HepG2 (cell line): ENCODE data around the gene FCMR. TPM values are rescaled to one million over a fixed set of nuclear protein-coding genes. Genes with fewer than 3 reads are reported as not detected.

Experiments
- ATAC-seq: fragments of 200-7000 bp; cut with Tn5 transposase; 3 replicates; pipeline ENCODE4 v1.9.1; 2020; ENCODE audit warnings: mild to moderate bottlenecking, moderate library complexity
- BruUV-seq: library from RNA; stranded (reverse); fragments of 400-500 nt; replicated peaks from 2 replicates; lab custom pipeline; 2021; lab: Mats Ljungman, UMichigan
- CTCF ChIA-PET: fragments of 300-600 bp; formaldehyde crosslinking; extraction: SDS; loops from one replicate; lab custom pipeline; 2021; ENCODE audit warnings: low total read pairs, inconsistent platforms, low intra/inter-chr PET ratio; lab: Yijun Ruan, JAX
- POLR2A ChIA-PET: fragments of 350-600 bp; sonication (Branson Sonifier 250); formaldehyde crosslinking; loops from one replicate; lab custom pipeline; 2020; ENCODE audit warnings: antibody characterized with exemption, inconsistent platforms; lab: Yijun Ruan, JAX
- DNase-seq: peaks from one replicate; pipeline ENCODE4 v3.0.0-alpha.2; 2015; ENCODE audit warnings: low spot score
- FAIRE-seq: peaks from 3 replicates; lab custom pipeline; 2011; peaks lifted over from hg19 to GRCh38; lab: Jason Lieb, UNC
- H2AFZ ChIP-seq: one replicate; pipeline ENCODE4 v1.6.1; 2011; ENCODE audit warnings: low read length, inconsistent platforms
- H3K27ac ChIP-seq: fragments of 300-600 bp; 3 replicates; pipeline ENCODE4 v1.8.0; 2011; ENCODE audit warnings: mixed run types, mild to moderate bottlenecking, mixed read lengths, low read length, inconsistent platforms; ENCODE audit not compliant: insufficient read depth; ENCODE audit errors: extremely low read length
- H3K27me3 ChIP-seq, 2 experiments: fragments of 200-600 bp in 1 of 2; 2 replicates in 1 of 2; 3 replicates in 1 of 2; pipeline versions ENCODE4 v1.6.0 to v1.8.0; 2011; ENCODE audit warnings: low read length in 2 of 2, mild to moderate bottlenecking in 2 of 2, moderate library complexity in 2 of 2, inconsistent platforms in 1 of 2; ENCODE audit not compliant: insufficient read depth in 2 of 2, control insufficient read depth in 1 of 2
- H3K36me3 ChIP-seq, 2 experiments: fragments of 200-600 bp in 1 of 2; replicated peaks in 1 of 2; 2 replicates in 1 of 2; 3 replicates in 1 of 2; pipeline versions ENCODE4 v1.5.1 to v1.8.0; 2011; ENCODE audit warnings: low read length in 2 of 2, inconsistent platforms in 1 of 2; ENCODE audit not compliant: insufficient read depth in 2 of 2, control insufficient read depth in 1 of 2
- H3K4me1 ChIP-seq: 2 replicates; pipeline ENCODE4 v1.5.1; 2012; ENCODE audit warnings: low read length, inconsistent platforms; ENCODE audit not compliant: insufficient read depth
- H3K4me2 ChIP-seq: 2 replicates; pipeline ENCODE4 v1.6.0; 2011; ENCODE audit warnings: low read depth, low read length, inconsistent platforms
- H3K4me3 ChIP-seq, 3 experiments: fragments of 200-600 bp in 1 of 3; sonication (generic), shearing (Covaris generic) in 1 of 3; replicated peaks in 1 of 3; 2 replicates each; pipeline ENCODE4 v1.5.1; 2011 to 2016; ENCODE audit warnings: low read length in 3 of 3, inconsistent platforms in 2 of 3, low read depth in 2 of 3, mild to moderate bottlenecking in 2 of 3, control low read depth in 1 of 3, mixed read lengths in 1 of 3; ENCODE audit not compliant: insufficient read depth in 1 of 3
- H3K79me2 ChIP-seq: one replicate; pipeline ENCODE4 v1.6.1; 2011; ENCODE audit warnings: low read length, inconsistent platforms; ENCODE audit not compliant: insufficient read depth
- H3K9ac ChIP-seq: 2 replicates; pipeline ENCODE4 v1.6.0; 2011; ENCODE audit warnings: mild to moderate bottlenecking, low read depth, low read length, inconsistent platforms; ENCODE audit not compliant: insufficient read depth
- H3K9me3 ChIP-seq: 2 replicates; pipeline ENCODE4 v1.5.1; 2012; ENCODE audit warnings: mild to moderate bottlenecking, low read length
- H4K20me1 ChIP-seq: 2 replicates; pipeline ENCODE4 v1.6.0; 2011; ENCODE audit warnings: inconsistent platforms, mild to moderate bottlenecking, low read length, moderate library complexity; ENCODE audit not compliant: insufficient read depth
- ATF7 ChIP-seq, 2 experiments: fragments of 450-650 bp in 1 of 2; sonication (generic) in 1 of 2; formaldehyde crosslinking in 1 of 2; IDR thresholded peaks; 2 replicates each; pipeline versions ENCODE4 v1.4.0 to v1.6.1; 2016 to 2020; ENCODE audit warnings: antibody characterized with exemption in 1 of 2, mild to moderate bottlenecking in 1 of 2, missing genetic modification reagents in 1 of 2
- FOXJ3 ChIP-seq: sonication (generic); formaldehyde crosslinking; IDR thresholded peaks from 2 replicates; pipeline ENCODE4 v1.4.0; 2020; ENCODE audit warnings: missing genetic modification reagents, mild to moderate bottlenecking, borderline replicate concordance
- KDM6A ChIP-seq: IDR thresholded peaks from 2 replicates; pipeline ENCODE4 v1.6.1; 2016; ENCODE audit warnings: low read depth
- NONO ChIP-seq, 2 experiments: fragments of 450-650 bp in 1 of 2; sonication (generic) in 1 of 2; formaldehyde crosslinking in 1 of 2; IDR thresholded peaks in 1 of 2; conservative IDR thresholded peaks in 1 of 2; 2 replicates each; pipeline versions ENCODE4 v1.6.1 to v1.8.0; 2017 to 2022; ENCODE audit warnings: mild to moderate bottlenecking in 1 of 2, missing genetic modification reagents in 1 of 2, moderate library complexity in 1 of 2
- PAWR ChIP-seq: sonication (generic); formaldehyde crosslinking; IDR thresholded peaks from 2 replicates; pipeline ENCODE4 v1.4.0; 2020; ENCODE audit warnings: missing genetic modification reagents, mild to moderate bottlenecking, borderline replicate concordance
- PAX8 ChIP-seq: sonication (generic); formaldehyde crosslinking; IDR thresholded peaks from 2 replicates; pipeline ENCODE4 v1.8.0; 2022; ENCODE audit warnings: mild to moderate bottlenecking, missing genetic modification reagents, borderline replicate concordance
- SAFB2 ChIP-seq: sonication (generic); formaldehyde crosslinking; IDR thresholded peaks from 2 replicates; pipeline ENCODE4 v1.5.1; 2020; ENCODE audit warnings: missing genetic modification reagents, low read depth, mild to moderate bottlenecking, borderline replicate concordance
- SKI ChIP-seq: fragments of 450-650 bp; IDR thresholded peaks from one replicate; pipeline ENCODE4 v1.6.1; 2018; ENCODE audit warnings: mild to moderate bottlenecking; ENCODE audit not compliant: partially characterized antibody
- TARDBP ChIP-seq: sonication (generic); formaldehyde crosslinking; IDR thresholded peaks from 2 replicates; pipeline ENCODE4 v1.8.0; 2022; ENCODE audit warnings: mild to moderate bottlenecking, missing genetic modification reagents
- TBP ChIP-seq: sonication (generic); formaldehyde crosslinking; IDR thresholded peaks from 2 replicates; pipeline ENCODE4 v1.5.0; 2020; ENCODE audit warnings: missing genetic modification reagents
- ZNF205 ChIP-seq: IDR thresholded peaks from 2 replicates; pipeline ENCODE4 v1.6.1; 2018; ENCODE audit warnings: missing biosample characterization, missing genetic modification reagents
- ZNF343 ChIP-seq: sonication (generic); formaldehyde crosslinking; IDR thresholded peaks from 2 replicates; pipeline ENCODE4 v1.4.0; 2020; ENCODE audit warnings: mild to moderate bottlenecking, missing genetic modification reagents
- ZNF430 ChIP-seq: sonication (generic); formaldehyde crosslinking; IDR thresholded peaks from 2 replicates; pipeline ENCODE4 v1.9.0; 2021; ENCODE audit warnings: mild to moderate bottlenecking, missing genetic modification reagents
- ZNF597 ChIP-seq: sonication (generic); formaldehyde crosslinking; IDR thresholded peaks from 2 replicates; pipeline ENCODE4 v1.5.0; 2020; ENCODE audit warnings: missing genetic modification reagents
- ZSCAN30 ChIP-seq: sonication (generic); formaldehyde crosslinking; IDR thresholded peaks from 2 replicates; pipeline ENCODE4 v1.5.0; 2020; ENCODE audit warnings: mild to moderate bottlenecking, missing genetic modification reagents
- WGBS: methylation state at CpG from one replicate; pipeline ENCODE4 v1.1.6; 2017; ENCODE audit warnings: low lambda C conversion rate; 5-methylcytosine and 5-hydroxymethylcytosine counted together
- in situ Hi-C: cut with HindIII; loops from 2 replicates; pipeline ENCODE4 v1.10.0; 2017; ENCODE audit warnings: low pct_unique_long_range_greater_than_20kb; ENCODE audit not compliant: extremely low pct_ligation_motif_present
- intact Hi-C: fragments of 100-400 bp; cut with micrococcal nuclease; formaldehyde crosslinking; loops from one replicate; pipeline ENCODE4 v1.10.0; 2022; ENCODE audit not compliant: unreplicated experiment
- polyA plus RNA-seq, 8 experiments: library from polyadenylated mRNA; depleted of rRNA in 3 of 8; stranded (reverse) in 7 of 8; unstranded in 1 of 8; fragments of >200 nt; fragmentation: Illumina TruSeq in 4 of 8; extraction: Trizol in 4 of 8; gene quantifications; 2 replicates each; pipeline versions ENCODE4 v1.2.1 to v1.2.3, GENCODE V29; 2011 to 2016; ENCODE audit warnings: low read depth in 4 of 8, missing spikeins in 1 of 8, mixed read lengths in 1 of 8; ENCODE audit not compliant: insufficient read depth in 1 of 8
- total RNA-seq, 5 experiments: library from RNA; depleted of rRNA; stranded (reverse); fragments of >200 nt; fragmentation: Illumina TruSeq; extraction: Trizol; gene quantifications; 2 replicates each; pipeline ENCODE4 v1.2.3, GENCODE V29; 2016; ENCODE audit warnings: low read depth in 1 of 5
- TF ChIP-seq, protein P1 (sequence below): sonication (generic); formaldehyde crosslinking; IDR thresholded peaks from 2 replicates; pipeline ENCODE4 v1.8.1; 2023; ENCODE audit warnings: mild to moderate bottlenecking, moderate library complexity, missing genetic modification reagents
- TF ChIP-seq, protein P2 (sequence below): sonication (generic); formaldehyde crosslinking; IDR thresholded peaks from 2 replicates; pipeline ENCODE4 v1.4.0; 2020; ENCODE audit warnings: mild to moderate bottlenecking, missing genetic modification reagents

The FCMR gene
- total and polyA plus RNA-seq, 2 of the 13 experiments (the other 11 are each of a cell fraction or from before 2014, with no cell fraction given) = not detected

DNA sequence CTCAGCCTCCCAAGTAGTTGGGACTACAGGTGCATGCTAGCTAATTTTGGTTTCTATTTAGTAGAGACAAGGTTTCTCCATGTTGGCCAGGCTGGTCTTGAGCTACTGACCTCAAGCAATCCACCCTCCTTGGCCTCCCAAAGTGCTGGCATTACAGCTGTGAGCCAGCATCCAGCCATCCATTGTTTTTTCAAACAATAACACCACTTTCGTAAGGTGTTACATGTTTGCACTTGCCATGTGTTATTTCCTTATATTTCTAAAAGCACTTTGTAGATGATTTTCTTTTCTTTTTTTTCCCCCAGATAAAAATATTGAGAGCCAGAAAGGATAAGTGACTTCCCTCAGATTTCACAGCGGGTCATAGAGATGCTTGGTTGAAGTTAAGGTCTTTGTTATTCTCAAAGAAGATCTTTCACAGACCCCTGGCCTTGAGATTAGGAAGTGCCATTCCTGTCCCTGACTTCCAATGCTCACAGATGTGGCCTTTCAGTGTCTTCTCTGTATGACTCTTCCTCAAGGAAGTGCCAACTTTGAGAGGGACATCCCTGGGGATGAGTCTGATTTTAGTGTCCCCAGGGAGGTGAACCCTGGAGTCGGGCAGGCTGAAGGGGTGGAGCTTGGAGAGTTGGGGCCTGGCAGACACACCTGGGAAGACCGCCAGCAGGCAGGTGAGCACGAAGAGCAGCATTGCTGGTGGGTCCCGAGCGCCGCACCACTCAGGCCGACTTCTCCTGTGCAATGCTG lies 18.3 kb upstream of the FCMR start:
- H3K4me1 ChIP-seq = peaks cover 10% of the 10 kb centered on the region
- ChIA-PET CTCF (interaction anchor here (1.3 kb wide), 1 partner anchor 43 kb away, joined by 3 read pairs; no protein-coding TSS in a partner anchor), POLR2A (no interaction called here)
- no peaks in the 10 kb centered on the region for H3K9me3 ChIP-seq
- DNase-seq (no peak), FAIRE-seq (no peak), ATAC-seq (no peak)
- H3K79me2 ChIP-seq = no peaks in the 10 kb centered on the region
- intact Hi-C loops (no loop called here), in situ Hi-C loops (loop anchor here (10.0 kb wide), 1 partner anchor 135 kb away; no protein-coding TSS in a partner anchor)
- no peak overlapping the region for H3K4me2 ChIP-seq
- H3K4me3 ChIP-seq = no peak overlapping the region
- TF ChIP-seq ZSCAN30 (CRISPR knock-in tag) (no peak), FOXJ3 (CRISPR knock-in tag) (no peak), ZNF597 (CRISPR knock-in tag) (no peak), ATF7 (IDR thresholded peaks at IDR 0.05) (no peak), ATF7 (CRISPR knock-in tag; IDR thresholded peaks at IDR 0.05) (no peak), PAX8 (CRISPR knock-in tag) (no peak), NONO (IDR thresholded peaks at IDR 0.05) (no peak), NONO (CRISPR knock-in tag; conservative IDR thresholded peaks at IDR 0.05) (no peak), KDM6A (no peak), TARDBP (CRISPR knock-in tag) (no peak), SAFB2 (CRISPR knock-in tag) (no peak), ZNF343 (no peak), PAWR (CRISPR knock-in tag) (no peak), ZNF430 (CRISPR knock-in tag) (no peak), SKI (no peak), ZNF205 (CRISPR knock-in tag) (no peak), TBP (no peak)
- TF ChIP-seq, protein P1, sequence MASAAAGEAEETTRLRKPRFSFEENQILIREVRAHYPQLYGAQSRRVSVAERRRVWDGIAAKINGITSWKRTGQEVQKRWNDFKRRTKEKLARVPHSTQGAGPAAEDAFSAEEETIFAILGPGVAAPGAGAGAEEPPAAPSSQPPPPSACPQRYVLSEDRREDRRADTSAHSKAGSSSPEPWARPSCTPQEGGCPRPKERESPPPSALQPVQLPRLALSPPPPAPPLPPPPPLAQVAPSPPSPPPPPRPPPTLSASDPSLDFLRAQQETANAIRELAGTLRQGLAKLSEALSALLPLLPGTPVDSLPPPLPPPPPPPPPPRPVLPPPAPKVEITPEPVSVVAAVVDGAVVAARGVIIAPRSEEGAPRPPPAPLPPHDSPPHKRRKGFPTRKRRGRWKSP (CRISPR knock-in tag) = no peak
- TF ChIP-seq, protein P2, sequence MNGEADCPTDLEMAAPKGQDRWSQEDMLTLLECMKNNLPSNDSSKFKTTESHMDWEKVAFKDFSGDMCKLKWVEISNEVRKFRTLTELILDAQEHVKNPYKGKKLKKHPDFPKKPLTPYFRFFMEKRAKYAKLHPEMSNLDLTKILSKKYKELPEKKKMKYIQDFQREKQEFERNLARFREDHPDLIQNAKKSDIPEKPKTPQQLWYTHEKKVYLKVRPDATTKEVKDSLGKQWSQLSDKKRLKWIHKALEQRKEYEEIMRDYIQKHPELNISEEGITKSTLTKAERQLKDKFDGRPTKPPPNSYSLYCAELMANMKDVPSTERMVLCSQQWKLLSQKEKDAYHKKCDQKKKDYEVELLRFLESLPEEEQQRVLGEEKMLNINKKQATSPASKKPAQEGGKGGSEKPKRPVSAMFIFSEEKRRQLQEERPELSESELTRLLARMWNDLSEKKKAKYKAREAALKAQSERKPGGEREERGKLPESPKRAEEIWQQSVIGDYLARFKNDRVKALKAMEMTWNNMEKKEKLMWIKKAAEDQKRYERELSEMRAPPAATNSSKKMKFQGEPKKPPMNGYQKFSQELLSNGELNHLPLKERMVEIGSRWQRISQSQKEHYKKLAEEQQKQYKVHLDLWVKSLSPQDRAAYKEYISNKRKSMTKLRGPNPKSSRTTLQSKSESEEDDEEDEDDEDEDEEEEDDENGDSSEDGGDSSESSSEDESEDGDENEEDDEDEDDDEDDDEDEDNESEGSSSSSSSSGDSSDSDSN (CRISPR knock-in tag) = no peak
- H3K27me3 ChIP-seq = peaks cover 2 to 6% of the 10 kb centered on the region in 2 experiments; a peak in 2 of 5 replicates
- no peak overlapping the region for H3K27ac ChIP-seq
- H3K9ac ChIP-seq = no peak overlapping the region
- H3K36me3 ChIP-seq = no peaks in the 10 kb centered on the region
- no peak overlapping the region for H2AFZ ChIP-seq
- no peaks in the 10 kb centered on the region for H4K20me1 ChIP-seq
- BruUV-seq = no TSS peak
- 70% methylated on average over 9 of the region's 9 CpGs for WGBS
